K562 (cell line): Measurements from ENCODE around the gene PDE3A.

Experiments used
- CTCF ChIP-seq, 3 experiments: IDR thresholded peaks in 2 of 3; conservative IDR thresholded peaks in 1 of 3; 2 replicates each; pipeline ENCODE4 v1.5.1; 2011 to 2012; ENCODE audit warnings: low read length in 3 of 3, mild to moderate bottlenecking in 3 of 3, control low read depth in 2 of 3, improper control_type of control experiment in 1 of 3, inconsistent platforms in 1 of 3, low read depth in 1 of 3, mixed read lengths in 1 of 3, moderate library complexity in 1 of 3; ENCODE audit not compliant: insufficient read depth in 2 of 3
- EP300 ChIP-seq: IDR thresholded peaks from 2 replicates; pipeline ENCODE4 v1.6.1; 2012; ENCODE audit warnings: low read length, improper control_type of control experiment
- JUND ChIP-seq, 2 experiments: IDR thresholded peaks; 2 replicates in 1 of 2; 3 replicates in 1 of 2; pipeline ENCODE4 v1.6.1; 2011; ENCODE audit warnings: borderline replicate concordance in 2 of 2, low read depth in 2 of 2, low read length in 2 of 2, improper control_type of control experiment in 1 of 2, missing biosample characterization in 1 of 2, missing genetic modification characterization in 1 of 2, missing genetic modification reagents in 1 of 2
- L3MBTL2 ChIP-seq: fragments of 450-650 bp; IDR thresholded peaks from 2 replicates; pipeline ENCODE4 v1.6.1; 2016; ENCODE audit warnings: mild to moderate bottlenecking, moderate library complexity
- PATZ1 ChIP-seq: fragments of 250-450 bp; sonication (Bioruptor Pico); IDR thresholded peaks from 2 replicates; pipeline ENCODE4 v1.5.0; 2020; ENCODE audit warnings: mild to moderate bottlenecking, borderline replicate concordance
- POLR2A ChIP-seq: fragments of 450-650 bp; conservative IDR thresholded peaks from 2 replicates; pipeline ENCODE4 v1.6.1; 2016
- POLR2AphosphoS2 ChIP-seq: IDR thresholded peaks from 2 replicates; pipeline ENCODE4 v1.6.1; 2012; ENCODE audit warnings: low read length, improper control_type of control experiment
- POLR2AphosphoS5 ChIP-seq: IDR thresholded peaks from 2 replicates; pipeline ENCODE4 v1.6.1; 2011; ENCODE audit warnings: mild to moderate bottlenecking, low read depth, low read length, moderate library complexity; ENCODE audit not compliant: control insufficient read depth, insufficient read depth
- ZNF239 ChIP-seq: fragments of 250-450 bp; sonication (Bioruptor Pico); IDR thresholded peaks from 2 replicates; pipeline ENCODE4 v1.4.0; 2020; ENCODE audit warnings: mild to moderate bottlenecking
- ZNF699 ChIP-seq: fragments of 250-450 bp; sonication (Bioruptor Pico); IDR thresholded peaks from 2 replicates; pipeline ENCODE4 v1.8.0; 2021; ENCODE audit warnings: mild to moderate bottlenecking, moderate library complexity; ENCODE audit not compliant: insufficient replicate concordance

- TF ChIP-seq L3MBTL2 = no peak
- no peak for TF ChIP-seq PATZ1
- no peak for TF ChIP-seq JUND (IDR thresholded peaks at IDR 0.05; ENCODE audit: borderline replicate concordance, low read depth, low read length)
- TF ChIP-seq JUND (tag; IDR thresholded peaks at IDR 0.05; ENCODE audit: borderline replicate concordance, low read depth, low read length) = no peak
- no peak for TF ChIP-seq CTCF (IDR thresholded peaks at IDR 0.05 in 2 of 3, conservative IDR thresholded peaks at IDR 0.05 in 1 of 3; ENCODE audit: insufficient read depth in 2 of 3, low read depth in 1 of 3, low read length in 3 of 3)
- TF ChIP-seq EP300 = no peak
- no peak for TF ChIP-seq ZNF699
- TF ChIP-seq ZNF239 (CRISPR knock-in tag) = no peak
- no peak for TF ChIP-seq POLR2A
- TF ChIP-seq POLR2AphosphoS5 = no peak
- TF ChIP-seq POLR2AphosphoS2 = no peak
Observed at GRCh38 chr12:20350495-20350894, 17.8 kb upstream of the PDE3A start.
